Stimulated activated CD4-positive, alpha-beta T cell treated with anti-CD3 and anti-CD28 coated beads, Interleukin-15, amount 100 ng/mL, for 24 hours (primary cell): ENCODE results near the gene AHRR.
"Not testable (repeated sequence)": the region's sequence is repeated elsewhere in the genome, so short reads cannot be mapped to it uniquely, and the experiment has no call there.

Experiments
- DNase-seq: peaks from one replicate; pipeline ENCODE4 v3.0.0-alpha.2; 2020

AHRR gene

DNA sequence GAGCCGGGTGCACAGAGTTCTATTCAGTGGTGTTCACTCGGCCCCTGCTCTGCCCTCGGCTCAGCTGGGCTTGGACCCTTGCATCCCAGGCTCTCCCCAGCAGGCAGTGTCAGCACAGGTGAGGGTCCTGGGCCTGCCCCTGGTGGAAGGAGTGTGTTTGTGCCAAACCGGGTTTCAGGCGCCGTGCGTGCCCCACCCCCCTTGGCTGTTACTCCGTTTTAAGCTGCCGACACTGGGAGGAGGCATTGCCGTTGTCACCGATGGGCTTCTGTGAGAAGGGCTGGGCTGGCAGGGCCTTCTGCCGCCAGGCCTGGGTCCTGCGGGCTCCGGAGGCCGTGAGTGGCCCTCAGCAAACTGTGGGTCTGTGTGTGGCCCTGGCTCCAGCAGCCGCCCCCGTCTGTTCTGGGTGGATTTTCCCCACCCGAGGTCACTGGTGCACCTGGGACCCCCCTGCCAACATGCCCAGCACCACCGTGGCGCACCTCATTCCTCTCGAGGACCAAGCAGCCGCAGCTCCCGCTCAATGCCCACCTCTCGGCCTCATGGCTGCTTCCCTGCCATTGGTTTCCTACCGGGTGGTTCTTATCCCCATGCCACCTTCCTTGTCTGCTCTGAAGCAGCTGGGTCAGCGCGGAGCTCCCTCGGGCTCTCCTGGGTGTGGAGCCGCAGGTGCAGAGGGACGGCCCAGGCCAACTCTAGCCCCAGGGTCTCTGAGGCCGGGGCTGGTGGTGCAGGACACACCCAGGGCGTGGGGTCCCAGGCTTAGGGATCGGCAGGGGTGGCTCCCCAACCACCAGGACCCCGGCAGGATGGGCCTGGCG, 77.2 kb downstream of the AHRR start:
- peak; percentile 46 for DNase-seq

DNA sequence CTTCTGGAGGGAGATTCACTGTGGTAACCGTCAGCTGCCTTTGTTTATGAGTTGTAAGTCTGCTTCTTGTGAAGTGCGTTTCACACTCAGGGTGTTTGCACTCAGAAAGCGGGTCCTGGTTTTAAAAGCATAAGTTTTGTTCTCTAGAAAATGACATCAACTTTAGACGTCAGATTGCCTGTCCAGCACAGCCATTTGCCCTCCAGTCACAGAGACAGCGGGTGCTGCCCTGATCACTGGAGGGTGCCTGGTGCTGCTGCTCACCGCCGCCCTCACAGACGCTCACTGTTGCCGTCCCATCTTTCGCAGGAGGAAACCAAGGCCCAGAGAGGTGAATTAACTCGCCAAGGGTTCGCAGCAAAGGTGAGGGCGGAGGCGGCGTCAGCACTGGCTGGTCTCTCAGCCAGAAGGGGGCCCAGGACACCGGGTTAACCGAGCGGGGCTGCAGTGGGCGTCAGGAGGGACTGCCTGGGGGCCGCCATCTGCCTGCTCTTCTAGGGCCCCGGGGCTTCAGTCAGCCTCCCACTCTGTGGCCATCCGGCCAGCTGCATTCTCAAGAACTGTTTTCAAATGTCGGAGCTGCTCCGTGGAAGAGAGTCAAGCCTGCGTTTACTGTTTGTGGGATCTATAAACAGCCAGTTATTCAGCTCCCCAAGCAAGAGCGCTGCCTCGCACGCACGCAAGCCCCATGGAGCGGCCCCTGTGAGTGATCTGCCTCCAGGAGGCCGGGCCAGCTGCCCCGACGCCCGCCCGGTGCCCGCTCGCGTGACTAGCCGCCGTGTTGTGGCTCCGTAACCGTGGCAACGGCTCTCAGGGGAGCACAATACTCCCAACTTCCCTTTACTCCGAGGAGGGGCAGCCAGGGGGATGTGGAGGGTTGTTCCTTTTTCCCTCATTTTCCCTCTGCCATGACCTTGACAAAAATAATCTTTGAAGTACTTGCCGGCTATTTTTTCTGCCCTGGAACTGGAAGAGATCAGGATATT, 78.1 kb downstream of the AHRR start:
- peak; percentile 79 for DNase-seq

DNA sequence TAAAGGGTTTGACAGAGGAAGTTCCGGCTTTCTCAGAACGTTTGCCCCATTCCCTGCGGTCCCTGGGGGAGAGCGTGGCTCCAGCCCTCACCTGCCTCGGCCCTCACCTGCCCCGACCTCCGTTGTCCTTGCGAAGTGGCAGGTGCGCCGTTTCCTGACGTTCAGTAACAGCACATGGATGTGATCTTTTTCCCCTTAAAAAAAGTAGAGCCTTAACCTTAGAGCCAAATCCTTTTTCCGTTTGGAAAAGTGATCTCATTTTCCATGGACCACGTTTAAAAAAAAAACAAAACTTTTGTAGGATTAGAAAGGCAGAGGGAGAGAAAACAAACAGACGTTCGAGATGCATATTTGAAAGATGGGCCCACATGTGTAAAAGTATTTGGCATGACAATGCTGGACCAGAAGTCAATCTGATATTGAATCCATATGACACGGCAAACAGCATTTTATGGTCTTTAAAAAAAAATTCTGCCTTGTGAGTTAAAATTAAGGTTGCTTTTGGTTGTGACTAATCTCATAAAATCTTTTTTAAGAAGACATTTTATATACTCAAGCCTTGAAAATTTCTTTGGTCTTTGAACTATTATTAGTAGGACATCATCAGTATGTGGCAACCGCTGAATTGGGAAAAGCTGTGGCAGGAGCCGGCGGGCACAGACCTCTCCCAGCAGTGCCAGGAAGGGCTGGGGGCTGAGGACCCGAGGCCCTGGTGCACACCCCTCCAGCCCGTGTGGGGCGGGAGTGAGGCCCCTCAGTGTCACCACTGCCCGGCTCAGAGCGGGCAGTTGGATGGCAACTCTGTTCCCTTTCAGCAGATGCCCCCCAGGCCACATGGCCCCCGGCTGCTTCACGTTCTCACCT, 79.0 kb downstream of the AHRR start:
- no peak for DNase-seq

DNA sequence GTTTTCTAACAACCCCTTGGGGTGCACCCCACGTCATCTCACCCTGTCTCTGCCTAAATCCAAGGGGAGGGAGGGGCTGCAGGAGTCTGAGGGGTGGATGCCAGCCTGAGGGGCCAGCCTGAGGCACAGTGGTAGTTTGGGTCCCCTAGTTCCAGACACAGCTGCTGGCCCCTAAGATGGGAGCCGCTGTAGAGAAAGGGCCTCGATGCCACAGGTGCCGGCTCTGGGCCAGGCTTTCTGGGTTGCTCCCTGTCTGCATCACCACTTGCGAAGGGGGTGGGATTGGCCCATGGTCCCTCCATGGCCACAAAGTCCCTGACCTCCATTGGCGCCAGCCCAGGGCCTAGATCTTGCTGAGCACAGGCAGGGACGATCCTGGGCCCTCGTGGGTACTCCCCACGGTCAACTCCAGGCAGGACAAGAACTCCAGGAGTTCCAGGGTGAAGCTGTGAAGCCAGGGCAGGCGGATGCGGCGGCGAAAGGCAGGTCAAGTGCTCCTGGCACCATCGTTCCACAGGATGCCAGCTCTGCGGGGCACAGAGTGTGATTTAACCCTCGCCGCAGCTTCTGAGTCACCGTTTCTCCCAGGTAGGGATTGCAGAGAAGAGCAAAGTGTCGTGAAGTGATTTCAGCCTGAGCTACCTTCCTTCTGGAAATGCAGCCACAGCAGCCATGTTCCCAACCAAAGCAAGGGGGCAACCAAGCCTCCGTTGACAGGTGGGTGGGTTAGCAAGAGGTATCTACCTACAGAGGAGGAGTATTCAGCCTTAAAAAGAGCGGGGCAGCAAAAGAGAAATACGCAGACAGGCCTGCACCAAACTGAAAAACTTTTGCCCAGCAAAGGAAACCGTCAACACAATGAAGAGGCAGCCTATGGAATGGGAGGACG, 79.9 kb downstream of the AHRR start:
- no peak for DNase-seq

DNA sequence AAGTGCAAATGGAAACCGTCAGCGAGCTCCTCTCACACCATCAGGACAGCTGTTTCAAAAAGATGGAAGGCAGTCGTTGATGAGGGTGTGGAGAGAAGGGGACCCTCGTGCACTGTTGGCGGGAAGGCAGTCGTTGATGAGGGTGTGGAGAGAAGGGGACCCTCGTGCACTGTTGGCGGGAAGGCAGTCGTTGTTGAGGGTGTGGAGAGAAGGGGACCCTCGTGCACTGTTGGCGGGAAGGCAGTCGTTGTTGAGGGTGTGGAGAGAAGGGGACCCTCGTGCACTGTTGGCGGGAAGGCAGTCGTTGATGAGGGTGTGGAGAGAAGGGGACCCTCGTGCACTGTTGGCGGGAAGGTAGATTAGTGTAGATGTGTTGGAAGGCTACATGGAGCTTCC, 80.7 kb downstream of the AHRR start:
- not testable (repeated sequence) for DNase-seq

DNA sequence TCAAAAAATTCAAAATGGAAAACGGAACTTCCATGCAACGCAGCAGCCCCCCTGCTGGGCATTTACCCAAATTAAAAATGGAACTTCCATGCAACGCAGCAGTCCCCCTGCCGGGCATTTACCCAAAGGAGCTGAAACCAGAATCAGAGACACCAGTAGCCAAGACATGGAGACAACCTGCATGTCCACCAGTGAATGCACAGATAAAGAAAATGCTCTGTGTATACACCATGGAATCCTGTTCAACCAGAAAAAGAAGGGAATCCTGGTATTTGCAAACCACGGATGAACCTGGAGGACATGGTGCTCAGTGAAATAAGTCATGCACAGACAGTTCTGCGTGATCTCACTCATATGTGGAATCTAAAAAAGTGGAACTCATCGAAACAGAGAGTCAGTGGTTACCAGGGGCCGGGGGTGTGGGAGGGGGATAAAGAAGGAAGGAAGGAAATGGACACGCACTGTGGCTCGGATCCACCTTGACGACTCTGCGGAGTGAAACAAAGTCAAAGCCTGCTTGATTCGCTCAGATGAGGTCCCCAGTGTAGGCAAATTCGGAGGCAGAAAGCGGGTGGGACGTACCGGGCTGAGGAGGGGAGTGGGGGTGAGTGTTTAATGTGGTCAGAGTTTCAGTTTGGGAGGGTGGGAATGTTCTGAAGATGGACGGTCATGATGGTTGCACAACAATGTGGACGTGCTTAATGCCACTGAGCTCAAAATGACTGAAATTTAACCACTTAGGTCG, 81.3 kb downstream of the AHRR start:
- DNase-seq = peak; percentile 51

DNA sequence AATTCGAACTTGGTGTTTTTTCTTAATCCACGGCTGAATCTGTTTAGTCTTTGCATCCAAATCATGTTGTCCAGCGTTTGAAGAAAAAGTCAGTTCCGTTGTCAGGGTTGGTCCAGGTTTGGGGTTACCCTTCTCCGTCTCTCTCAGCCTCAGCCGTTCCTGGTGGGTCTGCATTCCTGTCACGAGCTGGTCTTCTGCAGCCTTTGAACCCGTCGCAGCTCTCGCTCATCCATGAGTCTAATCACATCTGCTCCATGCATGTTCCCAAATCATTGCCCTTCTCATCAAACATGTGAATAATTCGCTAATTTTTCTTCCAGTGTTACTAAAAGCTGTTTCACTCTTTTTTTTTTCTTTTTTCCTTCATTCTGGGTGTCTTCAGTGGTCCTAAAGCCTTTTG, 82.5 kb downstream of the AHRR start:
- no peak for DNase-seq

DNA sequence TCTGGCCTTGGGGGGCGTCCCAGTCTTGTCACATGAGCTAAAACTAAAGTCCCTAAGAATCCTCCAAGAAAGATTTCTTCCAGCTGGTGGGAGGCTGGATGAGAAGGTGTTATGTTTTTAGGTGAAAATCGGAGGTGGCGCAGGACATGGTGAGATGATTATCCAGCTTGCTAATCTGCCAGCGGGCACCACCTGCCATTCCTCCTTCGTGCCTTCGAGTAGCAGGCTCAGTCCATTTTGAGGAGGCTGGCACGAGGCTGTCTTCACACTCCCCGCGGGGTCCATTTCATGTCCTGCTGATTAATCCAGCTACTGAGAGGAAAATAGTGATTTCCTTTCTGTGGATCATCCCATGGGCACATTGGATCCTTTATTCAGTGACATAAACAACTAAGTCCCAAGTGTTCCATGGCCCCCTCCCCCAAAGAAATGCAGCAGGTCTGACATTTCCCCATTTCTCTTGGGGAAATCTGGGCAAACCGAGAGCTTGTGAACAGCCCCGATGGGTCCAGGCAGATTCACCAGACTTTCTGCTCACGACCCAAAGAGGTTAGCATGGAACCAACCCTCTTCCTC, 83.2 kb downstream of the AHRR start:
- DNase-seq = no peak

DNA sequence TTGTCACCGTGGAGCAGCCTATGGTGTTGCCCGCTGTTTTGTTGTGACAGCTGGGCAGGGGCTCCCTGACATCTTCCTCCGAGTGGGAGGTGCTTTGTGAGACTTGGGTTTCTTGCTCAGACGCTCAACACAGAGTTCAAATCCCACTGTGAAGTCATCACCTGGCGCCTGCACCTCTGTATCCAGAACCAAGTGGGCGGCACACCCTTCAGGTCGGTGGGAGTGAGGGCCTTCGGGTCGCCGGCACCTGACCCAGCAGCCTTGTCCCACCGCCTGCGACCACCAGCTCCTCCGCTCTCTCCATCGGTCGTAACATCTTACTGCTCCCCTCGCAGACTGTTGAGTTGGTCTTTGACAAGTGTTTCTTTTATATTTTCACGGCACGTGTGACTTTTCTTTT, 83.9 kb downstream of the AHRR start:
- no peak for DNase-seq

DNA sequence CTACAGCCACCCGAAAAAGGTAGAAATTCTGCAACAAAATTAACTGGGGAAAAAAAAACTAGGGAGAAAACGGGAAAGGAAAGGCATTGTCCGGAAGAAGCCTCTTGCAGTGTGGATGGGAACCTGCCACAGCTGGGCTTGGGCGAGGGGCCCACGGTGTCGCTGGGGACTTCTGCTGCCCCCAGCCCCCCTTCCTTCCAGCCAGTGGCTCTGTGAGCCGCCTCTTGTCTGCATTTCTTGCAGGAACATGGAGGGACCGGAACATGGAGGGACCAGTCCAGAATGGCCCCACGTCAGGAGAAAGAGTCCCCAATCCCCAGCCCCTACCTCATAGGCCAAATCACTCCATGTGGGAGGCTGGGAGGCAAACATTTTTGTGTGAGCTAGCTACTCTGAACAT, 84.5 kb downstream of the AHRR start:
- DNase-seq = no peak

DNA sequence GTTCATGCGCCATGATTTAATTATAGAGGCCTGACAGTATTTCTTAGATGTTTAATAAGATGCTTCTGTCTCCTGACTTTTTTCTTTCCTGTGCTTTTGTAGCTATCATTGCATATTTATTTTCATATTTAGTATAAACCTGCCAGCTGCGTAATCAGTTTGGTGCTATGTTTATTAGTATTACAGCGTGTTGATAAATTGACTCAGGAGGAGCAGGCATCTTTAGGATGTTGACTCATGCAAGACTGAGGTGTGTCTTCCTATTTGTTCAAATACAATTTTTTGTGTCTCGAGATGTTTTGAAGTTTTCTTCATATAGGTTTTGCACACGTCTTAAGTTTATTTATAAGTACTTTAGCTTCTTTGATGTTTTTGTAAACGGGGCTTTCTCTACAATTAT, 85.5 kb downstream of the AHRR start:
- DNase-seq = no peak

DNA sequence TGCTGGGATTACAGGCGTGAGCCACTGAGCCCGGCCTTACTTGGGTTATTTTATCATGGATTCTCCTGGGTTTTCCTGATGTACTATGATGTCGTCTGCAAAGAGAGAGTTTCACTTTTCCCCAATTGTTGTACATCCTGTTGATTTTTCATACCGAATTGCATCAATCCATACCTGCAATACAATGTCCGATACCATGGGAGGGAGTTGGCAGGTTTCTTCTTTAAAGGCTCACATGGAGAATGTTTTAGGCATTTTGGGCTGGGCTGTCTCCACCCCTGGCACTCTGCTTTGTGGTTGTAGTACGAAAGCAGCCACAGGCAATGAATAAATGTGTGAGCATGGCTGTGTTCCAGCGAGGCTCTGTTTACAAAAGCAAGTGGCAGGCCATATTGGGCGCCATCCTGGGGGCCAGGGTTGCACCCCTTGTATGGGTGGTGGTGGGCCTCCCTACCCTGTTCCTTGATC, 86.3 kb downstream of the AHRR start:
- DNase-seq = peak; percentile 1

DNA sequence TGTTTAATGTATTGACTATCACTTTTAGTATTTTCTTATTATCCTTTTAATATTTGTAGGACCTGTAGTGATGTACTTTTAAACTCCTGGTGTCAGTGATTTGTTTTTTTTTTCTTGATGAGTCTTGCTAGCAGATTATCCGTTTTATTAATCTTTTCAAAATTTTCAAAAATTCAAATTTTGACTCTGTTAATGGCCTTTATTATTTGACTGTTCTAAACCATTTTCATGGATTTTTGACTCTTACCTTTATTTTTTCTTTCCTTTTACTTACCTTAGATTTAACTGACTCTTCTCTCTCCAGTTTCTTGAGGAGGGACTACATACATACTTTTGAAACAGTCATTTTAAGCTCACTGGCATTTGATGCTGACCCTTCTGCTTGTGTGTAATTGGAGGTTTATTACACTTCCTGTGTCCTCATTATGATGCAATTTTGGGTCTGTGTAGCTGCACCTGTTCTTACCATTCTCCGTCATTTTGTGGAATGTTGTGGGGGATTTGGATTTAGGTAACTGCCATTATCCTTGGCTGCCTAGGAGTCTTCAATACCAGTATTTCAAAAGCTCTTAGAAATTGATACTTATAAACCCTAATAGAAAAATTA, 89.5 kb downstream of the AHRR start:
- DNase-seq = no peak

DNA sequence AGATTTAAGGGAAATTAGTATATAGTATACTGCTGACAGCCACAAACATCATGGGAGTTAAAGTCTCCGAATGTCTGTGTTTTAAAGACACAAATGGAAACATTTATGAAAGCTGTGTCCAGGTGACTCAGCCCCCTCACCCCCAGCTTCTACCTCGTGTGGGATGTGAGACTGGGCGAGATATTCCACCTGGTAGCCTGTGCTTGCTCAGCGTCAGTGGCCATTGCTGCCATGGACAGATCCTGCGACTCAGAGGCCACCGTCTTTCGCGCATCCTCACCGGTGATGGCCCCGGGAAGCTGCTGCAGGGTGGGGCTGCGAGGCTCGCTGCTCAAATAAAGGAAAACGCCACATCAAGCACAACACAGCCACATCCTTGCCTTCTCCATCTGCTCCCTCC, 90.2 kb downstream of the AHRR start:
- peak; percentile 73 for DNase-seq

DNA sequence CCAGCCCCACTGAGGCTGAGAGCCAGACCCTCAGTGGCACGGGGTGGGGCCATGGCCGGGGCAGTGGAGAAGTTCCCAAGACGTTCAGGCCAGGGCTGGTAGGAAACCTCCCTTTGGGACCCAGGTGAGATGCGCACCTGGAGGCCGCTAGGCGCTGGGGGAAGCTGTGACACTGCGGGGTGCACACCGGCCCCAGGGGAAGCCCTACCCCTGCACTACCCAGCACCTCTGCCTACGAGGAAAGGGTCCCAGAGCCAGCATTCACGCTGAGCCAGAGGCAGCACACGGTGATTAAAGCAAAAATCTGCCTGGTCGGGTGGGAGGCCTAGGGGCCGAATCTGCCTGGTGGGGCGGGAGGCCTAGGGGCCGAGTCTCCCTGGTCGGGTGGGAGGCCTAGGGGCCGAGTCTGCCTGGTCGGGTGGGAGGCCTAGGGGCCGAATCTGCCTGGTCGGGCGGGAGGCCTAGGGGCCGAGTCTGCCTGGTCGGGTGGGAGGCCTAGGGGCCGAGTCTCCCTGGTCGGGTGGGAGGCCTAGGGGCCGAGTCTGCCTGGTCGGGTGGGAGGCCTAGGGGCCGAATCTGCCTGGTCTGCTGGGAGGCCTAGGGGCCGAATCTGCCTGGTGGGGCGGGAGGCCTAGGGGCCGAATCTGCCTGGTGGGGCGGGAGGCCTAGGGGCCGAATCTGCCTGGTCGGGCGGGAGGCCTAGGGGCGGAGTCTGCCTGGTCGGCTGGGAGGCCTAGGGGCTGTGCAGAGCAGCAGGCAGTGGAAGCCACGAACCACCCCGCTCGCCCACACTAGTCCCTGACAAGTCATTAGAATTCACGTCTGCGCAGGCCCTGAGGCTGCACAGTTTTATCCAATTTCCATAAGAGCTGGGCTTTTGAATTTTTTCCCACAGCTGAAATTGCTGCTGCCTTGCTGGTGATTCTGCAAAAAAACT, 93.7 kb downstream of the AHRR start:
- not testable (repeated sequence) for DNase-seq

DNA sequence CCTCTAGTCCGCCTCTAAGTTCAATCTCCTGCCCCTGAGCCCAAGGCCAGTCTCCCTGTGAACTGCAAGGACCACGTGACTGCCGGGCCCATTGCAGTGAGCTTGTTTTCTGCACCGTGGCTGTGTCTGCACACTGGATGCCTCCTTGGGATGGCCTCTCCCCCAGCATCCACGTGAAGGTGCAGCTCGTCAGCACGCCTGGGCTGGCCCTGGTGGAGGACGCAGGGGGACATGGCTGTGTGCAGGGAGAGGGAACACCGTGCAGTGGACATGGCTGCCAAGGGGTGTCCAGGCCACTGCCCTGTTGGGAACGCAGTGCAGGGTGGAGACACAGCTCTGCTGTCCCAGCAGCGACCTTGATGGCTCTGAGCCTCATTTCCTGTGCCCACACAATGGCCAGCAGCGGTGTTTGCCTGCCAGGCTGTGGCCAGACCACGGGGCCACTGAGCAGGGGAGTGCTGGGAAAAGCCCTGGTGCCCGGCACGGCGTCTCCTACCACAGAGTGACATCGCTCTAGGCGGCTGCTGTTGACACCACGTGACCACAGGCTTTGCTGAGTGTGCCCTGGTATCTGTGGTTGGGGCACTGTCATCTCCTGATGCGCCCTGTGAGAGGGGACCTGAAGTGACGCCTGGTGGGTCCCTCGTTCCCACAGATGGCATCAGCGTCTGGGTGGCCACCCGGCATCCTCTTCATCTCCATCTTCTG, 94.6 kb downstream of the AHRR start:
- no peak for DNase-seq

DNA sequence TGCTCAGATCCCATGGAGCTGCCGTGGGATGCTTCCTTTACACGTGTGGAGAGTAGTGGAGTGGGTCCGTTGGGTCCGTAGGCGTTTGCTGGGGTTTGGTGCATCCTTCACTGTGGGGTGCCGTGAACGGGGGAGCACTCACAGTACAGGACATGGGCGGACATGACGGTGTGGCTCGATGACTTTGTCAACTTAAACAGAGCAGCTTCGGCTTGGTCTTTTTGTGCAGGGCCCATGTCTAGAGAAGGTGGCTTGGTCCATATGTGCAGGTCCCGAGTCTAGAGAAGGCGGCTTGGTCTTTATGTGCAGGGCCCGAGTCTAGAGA, 95.1 kb downstream of the AHRR start:
- DNase-seq = no peak
